ENCODE data around the gene ZNF687.
A peak's percentile ranks its signal among the peaks of the same experiment; 100 is the strongest.

The ZNF687 gene

DNA sequence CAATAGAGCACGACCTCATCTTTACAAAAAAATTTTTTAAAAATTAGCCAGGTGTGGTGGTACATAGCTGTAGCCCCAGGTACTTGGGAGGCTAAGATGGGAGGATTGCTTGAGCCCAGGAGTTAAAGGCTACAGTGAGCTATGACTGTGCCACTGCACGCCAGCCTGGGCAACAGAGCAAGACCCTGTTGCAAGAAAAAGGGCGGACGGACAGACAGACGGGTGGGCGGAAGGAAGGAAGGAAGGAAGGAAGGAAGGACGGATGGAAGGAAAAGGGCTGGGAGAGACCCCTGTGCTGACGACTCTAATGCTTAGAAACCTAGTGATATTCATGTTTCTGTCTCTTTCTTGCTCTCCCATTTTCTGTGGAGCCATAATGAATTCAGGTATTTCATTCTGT is 30.7 kb downstream of the ZNF687 start:
- no peak for DNase-seq (ENCODE audit: low read depth, low spot score)

DNA sequence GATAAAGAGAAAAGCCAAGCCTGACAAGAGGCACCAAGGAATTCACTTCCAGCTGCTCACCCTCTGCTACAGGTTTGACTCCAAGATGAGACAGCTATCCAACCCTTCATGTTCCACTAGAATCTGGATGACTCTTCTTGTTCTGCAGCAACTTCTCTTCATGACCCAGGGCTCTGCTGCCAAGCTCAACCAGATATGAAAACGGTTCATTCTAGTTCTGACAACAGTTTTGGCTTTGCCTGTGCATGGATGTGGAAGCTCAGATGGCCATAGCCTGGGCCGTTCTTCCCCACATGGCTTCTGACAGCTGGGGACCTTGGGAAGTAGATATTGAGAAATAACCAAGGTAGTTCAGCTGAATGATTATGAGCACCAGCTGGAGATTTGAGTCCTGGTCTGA is 31.4 kb downstream of the ZNF687 start:
- DNase-seq (ENCODE audit: low read depth, low spot score): no peak

DNA sequence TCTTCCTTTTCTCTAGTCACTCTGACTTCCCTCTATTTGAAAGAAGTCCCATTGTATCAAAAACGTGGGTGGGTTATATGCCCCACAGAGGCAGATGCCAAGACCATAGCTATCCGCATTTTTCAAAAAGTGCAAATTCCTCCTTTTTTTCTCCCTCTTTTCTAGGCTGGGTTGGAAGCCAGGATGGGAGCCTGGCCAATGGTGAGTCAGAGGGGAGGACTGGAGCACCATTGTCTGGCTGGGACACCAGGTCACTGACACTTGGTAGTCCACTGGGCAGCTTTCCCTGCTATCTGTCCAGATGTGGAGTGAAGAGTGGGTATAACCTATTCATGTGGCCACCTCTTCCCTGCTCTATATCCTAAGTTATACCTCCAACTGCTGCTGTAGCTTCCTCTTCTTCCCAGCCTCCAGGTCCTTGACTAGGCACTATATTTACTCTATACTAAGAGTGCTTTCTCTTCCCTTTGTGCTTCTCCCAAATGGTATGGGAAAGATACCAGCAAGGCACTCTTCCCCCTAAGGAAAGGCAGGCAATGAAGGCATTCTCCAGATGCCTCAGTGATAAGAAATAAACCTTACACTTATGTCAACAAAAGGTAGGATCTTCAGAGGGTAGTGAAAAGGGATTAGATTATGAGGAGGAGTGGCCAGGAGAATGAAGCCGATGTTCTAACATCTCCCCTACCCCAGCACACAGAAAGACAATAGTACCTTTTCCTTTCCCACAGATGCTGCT is 32.2 kb downstream of the ZNF687 start:
- DNase-seq (ENCODE audit: low read depth, low spot score): no peak

DNA sequence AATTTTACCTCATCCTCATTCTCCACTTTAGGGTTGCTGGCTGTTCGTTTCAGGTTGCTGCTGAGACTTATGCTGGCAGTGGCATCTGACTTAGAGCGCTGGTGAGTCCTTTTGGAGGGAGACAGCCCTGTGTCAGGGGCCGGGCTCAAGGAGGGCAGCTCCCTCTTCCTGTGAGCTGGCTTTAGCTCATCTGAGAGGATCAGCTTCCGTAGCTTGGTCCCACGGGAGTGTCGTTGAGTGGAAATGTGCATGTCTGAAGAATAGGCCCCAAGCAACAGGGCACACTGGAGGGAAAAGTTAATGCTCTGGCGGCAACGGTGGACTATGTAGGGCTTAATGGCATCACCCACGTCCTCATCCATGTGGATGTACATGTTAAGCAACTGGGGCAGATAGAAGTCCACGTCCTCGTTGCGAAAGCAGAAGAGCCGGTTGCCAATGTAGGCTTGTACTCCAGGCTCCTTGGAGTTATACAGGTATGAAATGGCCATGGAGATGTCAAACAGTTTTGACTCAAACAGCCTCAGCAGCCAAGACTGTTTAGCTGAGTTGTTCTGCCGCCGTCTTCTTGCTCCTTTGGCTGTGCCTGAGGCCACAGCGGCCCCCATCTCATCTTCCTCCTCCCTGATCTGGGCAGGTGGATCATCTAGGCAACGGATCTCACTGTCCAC is 33.6 kb downstream of the ZNF687 start:
- no peak for DNase-seq (ENCODE audit: low read depth, low spot score)

DNA sequence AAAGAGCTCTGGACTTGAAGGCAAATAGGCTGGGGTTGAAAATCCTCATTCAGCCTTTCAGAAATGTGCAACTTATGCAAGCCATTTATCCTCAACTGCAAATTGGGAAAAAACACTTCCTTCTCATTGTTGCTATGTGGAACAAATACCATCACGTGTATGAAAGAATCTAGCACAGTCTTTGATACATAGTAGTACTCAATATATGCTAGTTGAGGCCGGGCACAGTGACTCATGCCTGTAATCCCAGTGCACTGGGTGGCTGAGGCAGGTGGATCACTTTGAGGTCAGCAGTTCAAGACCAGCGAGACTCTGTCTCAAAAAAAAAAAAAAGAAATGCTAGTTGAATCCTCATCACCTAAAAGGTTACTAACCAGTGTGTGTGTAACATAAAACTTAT is 36.9 kb downstream of the ZNF687 start:
- no peak for DNase-seq (ENCODE audit: low read depth, low spot score)

DNA sequence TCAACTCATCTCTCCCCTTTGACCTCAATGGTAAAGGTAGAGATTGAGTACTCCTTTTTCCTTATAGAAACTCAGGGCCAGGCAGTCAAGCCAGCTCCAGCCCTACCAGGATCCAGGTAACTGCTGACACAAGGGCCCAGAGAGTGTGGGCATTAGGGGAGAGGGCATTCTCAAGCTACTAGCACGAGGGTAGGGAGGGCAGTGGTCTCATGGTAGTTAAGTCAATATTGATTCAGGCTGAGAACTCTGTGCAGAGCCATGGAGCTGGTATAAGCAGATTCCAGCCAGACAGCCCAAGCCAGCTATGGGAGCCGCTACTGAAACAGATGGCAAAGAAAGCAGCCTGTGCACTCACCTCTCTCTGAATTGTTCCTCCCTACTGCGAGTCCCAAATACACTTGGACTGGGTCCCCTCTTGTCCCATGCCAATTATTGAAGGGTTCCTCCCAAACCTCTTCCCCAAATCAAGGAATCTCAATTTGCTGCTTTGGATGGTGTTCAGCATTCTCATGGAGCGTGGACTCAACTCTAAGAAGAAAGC is 42.4 kb downstream of the ZNF687 start:
- DNase-seq (ENCODE audit: low read depth, low spot score): no peak

DNA sequence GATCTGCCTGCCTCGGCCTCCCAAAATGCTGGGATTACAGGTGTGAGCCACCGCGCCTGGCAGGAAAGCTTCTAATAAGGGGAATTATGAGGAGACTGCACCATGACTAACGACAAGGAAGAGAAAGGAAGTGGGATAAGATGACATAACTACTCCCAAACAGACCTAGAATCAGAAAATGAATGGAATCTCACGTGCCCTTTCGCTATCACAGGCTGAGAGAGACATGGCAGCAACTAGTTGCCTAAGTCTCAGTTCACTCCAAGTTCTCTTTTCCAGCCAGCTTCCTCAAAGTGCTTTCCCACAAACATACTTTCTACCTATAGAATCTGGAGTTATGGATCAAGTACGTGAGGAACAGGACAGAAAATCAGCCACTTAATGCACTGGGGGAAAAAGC is 43.1 kb downstream of the ZNF687 start:
- no peak for DNase-seq (ENCODE audit: low read depth, low spot score)

DNA sequence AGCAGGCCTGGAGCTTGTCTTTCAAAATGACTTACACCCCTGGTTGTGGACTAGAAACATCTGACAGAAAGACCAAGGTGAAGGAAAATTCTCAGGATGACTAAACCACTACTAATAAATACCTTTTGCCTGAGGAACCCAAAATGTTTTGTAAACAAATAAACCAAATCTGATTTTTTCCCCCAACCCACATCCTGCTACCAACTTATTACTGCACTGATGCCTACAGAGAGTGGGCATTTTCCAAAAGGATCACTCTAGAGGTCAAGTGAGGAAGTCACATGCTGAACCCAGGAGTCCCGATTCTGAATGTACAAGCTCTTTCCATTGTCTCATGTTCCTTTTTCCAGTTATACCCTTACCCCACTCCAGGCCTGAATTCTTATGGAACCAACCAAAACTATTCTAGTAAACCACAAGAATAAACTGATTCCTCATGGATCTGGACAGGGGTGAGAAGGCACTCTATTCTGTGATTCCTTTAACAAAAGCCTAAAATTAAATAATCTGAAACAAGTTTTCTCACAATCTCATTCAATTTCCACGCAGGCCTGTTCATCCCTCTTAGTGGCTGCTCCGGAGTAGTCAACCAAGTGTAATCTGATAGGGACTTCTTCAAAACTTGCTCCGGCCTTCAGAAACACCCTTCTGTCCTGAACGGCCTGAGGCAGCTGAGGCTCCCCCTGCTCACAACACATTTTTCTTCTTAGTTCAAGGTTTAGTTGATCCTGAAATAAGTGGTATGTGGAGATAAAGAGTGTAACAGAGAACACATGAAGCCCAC is 43.7 kb downstream of the ZNF687 start:
- DNase-seq (ENCODE audit: low read depth, low spot score): no peak

DNA sequence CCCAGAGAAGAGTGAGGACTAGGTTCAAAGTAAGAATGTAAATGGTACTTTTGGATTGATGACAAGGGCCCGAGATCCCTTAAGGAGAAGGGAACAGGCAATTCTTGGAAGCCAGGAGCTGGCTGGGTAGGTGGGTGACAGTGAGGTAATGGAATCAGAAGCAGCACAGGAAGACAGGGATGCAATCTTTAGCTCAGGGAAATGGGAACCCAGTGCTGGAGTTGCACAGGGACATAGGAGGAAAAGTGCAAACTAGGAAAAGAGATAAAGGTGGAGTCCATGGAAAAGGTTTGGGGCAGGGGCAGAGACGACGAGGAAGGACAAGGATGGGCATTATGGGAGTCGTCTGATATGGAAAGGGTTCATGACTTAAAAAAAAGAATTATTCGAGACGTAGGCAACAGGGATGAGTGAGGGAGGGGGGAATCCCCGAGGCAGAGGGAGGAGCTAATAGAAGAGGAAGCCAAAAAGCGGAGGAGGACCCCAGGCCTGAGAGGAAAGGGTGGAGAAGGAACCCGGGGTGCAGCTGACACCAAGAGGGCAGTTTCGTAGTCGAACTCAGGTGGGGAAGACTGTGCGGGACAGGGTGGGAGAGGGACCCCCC is 44.6 kb downstream of the ZNF687 start:
- no peak for DNase-seq (ENCODE audit: low read depth, low spot score)

DNA sequence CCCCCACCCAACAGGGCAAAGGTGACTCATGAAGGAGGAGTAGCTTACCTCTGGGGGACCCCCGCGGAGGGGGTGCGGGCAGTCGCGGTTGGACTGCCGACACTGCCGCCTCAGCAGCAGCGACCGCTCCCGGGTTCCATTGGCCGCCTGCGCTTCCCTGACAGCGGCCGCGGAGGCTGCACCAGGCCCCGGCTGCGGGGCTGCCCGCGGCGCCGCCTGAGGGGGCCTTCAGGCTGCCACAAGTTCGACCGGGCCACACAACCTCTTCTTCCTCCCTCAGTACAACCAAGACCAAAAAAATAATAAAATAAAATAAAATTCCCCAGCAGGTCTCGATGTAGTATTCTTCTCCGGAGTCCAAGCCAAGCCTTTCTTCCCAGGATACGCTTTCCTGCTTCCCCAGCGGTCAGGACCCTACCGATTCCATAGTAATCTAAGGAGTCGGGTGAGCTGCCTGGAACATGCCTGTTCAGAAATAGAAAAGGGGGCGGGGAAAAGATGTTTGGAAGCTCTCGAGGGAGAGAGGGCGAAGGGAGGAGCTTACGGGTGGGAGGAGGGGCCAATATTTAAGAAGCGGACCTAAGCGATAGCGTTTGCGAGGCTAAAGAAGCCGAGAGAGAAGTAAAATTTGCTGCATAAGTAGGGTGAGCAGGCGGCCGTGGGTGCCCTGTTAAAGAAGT is 45.3 kb downstream of the ZNF687 start, which contains the start of gene PI4KB:
Gene PI4KB, minus strand, starts transcription at position 194 of the 680 bp plus-strand sequence. CDS start 10,935 bp downstream, outside the sequence.
- DNase-seq (ENCODE audit: low read depth, low spot score): peak; percentile 93

DNA sequence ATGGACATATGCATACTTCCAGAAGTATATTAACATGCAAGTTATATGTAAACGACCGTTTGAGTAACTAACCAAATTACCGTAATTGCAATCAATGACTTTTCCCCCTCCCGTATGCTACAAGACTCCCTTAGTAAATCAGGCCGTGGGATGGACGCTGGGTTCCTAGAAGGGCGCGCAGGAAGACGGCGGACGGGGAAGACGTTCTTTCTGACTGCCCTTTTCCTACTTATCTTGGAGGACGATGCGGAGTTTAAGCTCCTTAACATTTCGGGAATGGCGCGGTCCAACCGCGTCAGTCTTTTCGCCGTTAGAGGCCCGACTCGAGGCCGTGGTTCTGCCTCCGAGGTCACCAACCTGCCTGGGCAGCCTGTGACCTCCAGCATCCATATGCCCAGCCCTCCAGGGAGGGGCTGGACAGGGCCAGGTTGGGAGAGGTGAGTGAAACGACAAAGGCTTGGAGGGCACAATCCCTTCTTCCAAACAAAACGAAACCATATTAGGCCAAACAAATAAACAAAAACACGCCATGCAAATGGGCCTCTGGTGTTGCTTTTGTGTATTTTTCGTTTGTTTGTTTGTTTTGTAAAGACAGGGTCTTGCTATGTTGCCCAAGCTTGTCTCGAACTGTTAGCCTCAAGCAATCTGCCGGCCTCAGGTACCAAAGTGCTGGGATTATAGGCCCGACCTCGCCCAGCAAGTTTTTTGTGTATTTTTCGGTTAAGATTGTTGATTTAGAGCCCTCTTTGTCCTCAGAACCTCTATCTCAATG is 46.0 kb downstream of the ZNF687 start:
- DNase-seq (ENCODE audit: low read depth, low spot score): no peak

DNA sequence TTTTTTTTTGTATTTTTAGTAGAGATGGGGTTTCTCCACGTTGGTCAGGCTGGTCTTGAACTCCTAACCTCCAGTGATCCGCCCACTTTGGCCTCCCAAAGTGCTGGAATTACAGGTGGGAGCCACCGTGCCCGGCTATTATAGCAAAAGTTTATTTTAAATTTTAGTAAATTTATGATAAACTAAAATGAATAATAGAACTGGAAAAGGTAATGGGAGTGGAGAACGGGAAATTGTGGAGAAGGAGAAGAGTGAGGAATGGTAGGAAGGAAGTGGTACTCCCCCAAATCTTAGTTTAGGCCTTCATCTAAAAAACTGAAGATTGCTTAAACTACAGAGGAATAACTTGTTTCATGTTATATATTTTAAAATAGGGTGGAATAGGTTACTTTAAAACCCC is 52.7 kb downstream of the ZNF687 start:
- no peak for DNase-seq (ENCODE audit: low read depth, low spot score)

DNA sequence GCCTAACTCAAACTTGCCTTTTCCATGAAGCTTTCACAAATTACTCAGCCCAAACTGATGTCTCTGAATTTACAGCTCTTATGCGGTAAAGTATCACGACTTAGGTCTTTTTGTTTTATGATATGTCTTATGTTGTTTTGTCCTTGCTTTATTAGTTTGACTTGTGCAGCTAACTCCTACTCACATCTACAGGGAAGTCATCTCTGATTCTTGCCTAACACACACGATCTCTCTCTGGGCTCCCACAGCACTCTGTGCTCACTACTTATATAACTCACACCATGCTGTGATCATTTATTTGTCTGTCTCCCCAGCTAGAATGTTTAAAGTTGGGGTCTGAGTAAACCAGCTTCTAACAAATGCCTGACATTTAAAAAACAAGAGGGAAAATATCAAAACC is 54.5 kb downstream of the ZNF687 start:
- DNase-seq (ENCODE audit: low read depth, low spot score): no peak

DNA sequence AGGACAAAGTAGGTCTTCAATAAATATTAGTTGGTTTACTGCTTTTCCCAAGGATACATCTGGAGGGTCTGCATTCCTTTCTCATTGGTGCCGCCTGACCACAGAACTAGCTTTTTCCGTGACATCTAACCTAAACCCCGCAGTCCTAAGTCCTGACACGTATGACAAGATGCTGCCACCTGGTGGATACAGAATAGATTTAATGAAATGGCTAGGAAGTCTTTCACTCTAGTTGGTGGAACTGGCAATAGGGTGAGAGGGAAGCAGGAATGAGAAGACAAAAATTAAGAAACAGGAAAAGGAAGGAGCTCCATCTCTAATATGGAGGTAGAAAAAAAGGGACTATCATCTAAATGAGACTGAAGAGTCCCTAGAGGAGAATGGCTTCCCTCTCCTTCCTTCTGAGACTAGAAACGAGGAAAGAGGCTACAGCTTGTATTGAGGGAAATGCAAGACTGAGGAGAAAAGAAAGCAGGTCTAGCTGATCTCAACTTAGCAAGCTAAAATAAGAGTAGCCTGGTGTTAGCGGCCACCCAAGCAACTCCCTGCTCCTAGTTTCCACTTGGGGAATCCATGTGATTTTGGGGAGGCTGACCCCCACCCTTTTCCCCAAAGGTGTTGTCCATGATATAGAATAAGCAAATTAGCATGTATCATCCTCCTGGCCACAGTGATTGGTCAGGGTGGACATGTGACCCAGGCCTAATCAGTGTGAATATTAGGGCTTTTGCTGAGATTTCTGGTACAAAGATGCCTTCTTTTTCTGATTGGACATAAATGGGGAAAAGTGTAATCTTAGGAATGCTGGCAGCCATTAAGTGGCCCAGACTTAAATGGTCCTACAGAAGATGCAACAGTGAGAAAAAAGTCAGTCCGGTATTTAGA is 59.0 kb downstream of the ZNF687 start:
- DNase-seq (ENCODE audit: low read depth, low spot score): peak; percentile 77
